ENCODE results near the gene C1orf232. TPM values are rescaled to one million over a fixed set of nuclear protein-coding genes. Genes with fewer than 3 reads are reported as not detected.

C1orf232 gene
- total RNA-seq, 1 donor from 2014 or later, result not detected

GRCh38 chr1:26155370-26156284, 13.1 kb downstream of the C1orf232 start:
- Histone ChIP-seq H3K4me1 (peaks cover 68% of the 10 kb centered on the region), H3K36me3 (no peaks in the 10 kb centered on the region), H3K27ac (replicated peaks) (peak overlapping the region; percentile 98), H3K9me3 (replicated peaks) (no peaks in the 10 kb centered on the region), H3K4me3 (peak overlapping the region; percentile 65), H3K27me3 (ENCODE audit: low read depth) (peaks cover 3% of the 10 kb centered on the region)
- no peak for DNase-seq
- TF ChIP-seq, protein P1, sequence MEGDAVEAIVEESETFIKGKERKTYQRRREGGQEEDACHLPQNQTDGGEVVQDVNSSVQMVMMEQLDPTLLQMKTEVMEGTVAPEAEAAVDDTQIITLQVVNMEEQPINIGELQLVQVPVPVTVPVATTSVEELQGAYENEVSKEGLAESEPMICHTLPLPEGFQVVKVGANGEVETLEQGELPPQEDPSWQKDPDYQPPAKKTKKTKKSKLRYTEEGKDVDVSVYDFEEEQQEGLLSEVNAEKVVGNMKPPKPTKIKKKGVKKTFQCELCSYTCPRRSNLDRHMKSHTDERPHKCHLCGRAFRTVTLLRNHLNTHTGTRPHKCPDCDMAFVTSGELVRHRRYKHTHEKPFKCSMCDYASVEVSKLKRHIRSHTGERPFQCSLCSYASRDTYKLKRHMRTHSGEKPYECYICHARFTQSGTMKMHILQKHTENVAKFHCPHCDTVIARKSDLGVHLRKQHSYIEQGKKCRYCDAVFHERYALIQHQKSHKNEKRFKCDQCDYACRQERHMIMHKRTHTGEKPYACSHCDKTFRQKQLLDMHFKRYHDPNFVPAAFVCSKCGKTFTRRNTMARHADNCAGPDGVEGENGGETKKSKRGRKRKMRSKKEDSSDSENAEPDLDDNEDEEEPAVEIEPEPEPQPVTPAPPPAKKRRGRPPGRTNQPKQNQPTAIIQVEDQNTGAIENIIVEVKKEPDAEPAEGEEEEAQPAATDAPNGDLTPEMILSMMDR (IDR thresholded peaks at IDR 0.05; ENCODE audit: borderline replicate concordance), result no peak
- intact Hi-C loops (cut with micrococcal nuclease), result no loop called here

DNA sequence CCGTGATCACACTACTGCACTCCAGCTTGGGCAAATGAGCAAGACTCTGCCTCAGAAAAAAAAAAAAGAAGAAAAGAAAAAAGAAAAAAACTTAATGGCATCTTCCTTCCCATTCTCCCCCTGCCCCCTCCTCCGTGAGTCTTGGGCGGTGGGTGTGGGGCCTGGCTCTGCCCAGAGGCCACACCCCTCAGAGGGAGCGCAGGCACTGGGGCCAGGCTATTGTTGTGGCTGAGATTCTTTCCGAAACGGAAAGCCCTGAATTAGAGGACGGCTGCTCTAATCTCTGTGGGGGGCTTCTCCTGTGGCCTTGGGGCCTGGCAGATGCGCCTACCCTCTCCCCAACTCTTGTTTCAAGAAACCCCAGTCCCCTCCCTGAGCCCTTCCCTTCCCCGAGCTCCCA, 14.0 kb downstream of the C1orf232 start:
- peaks cover 59% of the 10 kb centered on the region for H3K4me1 ChIP-seq
- intact Hi-C loops (cut with micrococcal nuclease), result no loop called here
- peak overlapping the region; percentile 98 for H3K27ac ChIP-seq (replicated peaks)
- no peaks in the 10 kb centered on the region for H3K36me3 ChIP-seq
- peaks cover 3% of the 10 kb centered on the region for H3K27me3 ChIP-seq (ENCODE audit: low read depth)
- peak overlapping the region; percentile 65 for H3K4me3 ChIP-seq
- DNase-seq, result no peak
- H3K9me3 ChIP-seq (replicated peaks), result no peaks in the 10 kb centered on the region
- TF ChIP-seq, protein P1 (IDR thresholded peaks at IDR 0.05; ENCODE audit: borderline replicate concordance), result no peak

DNA sequence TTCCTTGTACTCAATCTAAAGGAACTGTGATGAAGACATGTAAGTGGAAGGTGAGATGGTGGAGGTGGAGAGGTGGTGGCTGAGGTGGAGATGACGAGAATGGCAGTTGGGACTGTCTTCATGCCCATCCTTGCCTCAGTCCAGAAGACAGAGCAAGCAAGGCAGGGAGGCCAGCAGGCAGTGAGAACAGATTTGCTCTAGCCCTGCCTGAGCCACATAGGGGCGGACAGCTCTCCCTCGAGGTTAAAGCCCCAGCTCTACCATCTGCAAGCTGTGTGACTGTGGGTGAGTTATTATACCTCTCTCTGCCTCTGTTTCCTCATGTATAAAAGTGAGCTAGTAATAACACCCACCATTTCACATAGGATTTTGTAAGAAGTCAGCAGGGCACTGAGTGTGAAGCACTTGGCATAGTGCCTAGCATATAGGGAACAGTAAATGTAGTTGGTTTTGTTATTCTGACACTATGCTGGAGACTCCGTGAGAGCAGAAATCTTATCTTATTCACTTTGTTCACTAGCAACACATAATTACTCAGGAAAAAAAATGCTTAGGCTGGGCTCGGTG, 14.7 kb downstream of the C1orf232 start:
- intact Hi-C loops (cut with micrococcal nuclease), result no loop called here
- H3K4me3 ChIP-seq, result no peak overlapping the region
- TF ChIP-seq, protein P1 (IDR thresholded peaks at IDR 0.05; ENCODE audit: borderline replicate concordance), result no peak
- peaks cover 3% of the 10 kb centered on the region for H3K27me3 ChIP-seq (ENCODE audit: low read depth)
- peak overlapping the region; percentile 98 for H3K27ac ChIP-seq (replicated peaks)
- H3K4me1 ChIP-seq, result peaks cover 52% of the 10 kb centered on the region
- H3K36me3 ChIP-seq, result no peaks in the 10 kb centered on the region
- no peak for DNase-seq
- H3K9me3 ChIP-seq (replicated peaks), result no peaks in the 10 kb centered on the region

GRCh38 chr1:26148887-26149286, 19.9 kb downstream of the C1orf232 start:
- Histone ChIP-seq H3K4me3 (no peak overlapping the region), H3K9me3 (replicated peaks) (no peaks in the 10 kb centered on the region), H3K27me3 (ENCODE audit: low read depth) (no peaks in the 10 kb centered on the region), H3K36me3 (no peaks in the 10 kb centered on the region), H3K4me1 (peaks cover 11% of the 10 kb centered on the region), H3K27ac (replicated peaks) (no peak overlapping the region)
- TF ChIP-seq, protein P1 (IDR thresholded peaks at IDR 0.05; ENCODE audit: borderline replicate concordance), result no peak
- intact Hi-C loops (cut with micrococcal nuclease), result no loop called here
- no peak for DNase-seq

- H3K4me1 ChIP-seq, result peaks cover 11% of the 10 kb centered on the region
- no peak overlapping the region for H3K4me3 ChIP-seq
- intact Hi-C loops (cut with micrococcal nuclease), result no loop called here
- DNase-seq, result no peak
- no peaks in the 10 kb centered on the region for H3K9me3 ChIP-seq (replicated peaks)
- H3K36me3 ChIP-seq, result no peaks in the 10 kb centered on the region
- no peaks in the 10 kb centered on the region for H3K27me3 ChIP-seq (ENCODE audit: low read depth)
- H3K27ac ChIP-seq (replicated peaks), result no peak overlapping the region
- TF ChIP-seq, protein P1 (IDR thresholded peaks at IDR 0.05; ENCODE audit: borderline replicate concordance), result no peak
These were observed 22.8 kb downstream of the C1orf232 start for GRCh38 chr1:26145960-26146294.
